Stimulated activated CD4-positive, alpha-beta T cell treated with anti-CD3 and anti-CD28 coated beads, Interleukin-15, amount 100 ng/mL, for 48 hours (primary cell): ENCODE measurements around the gene ZC3H18.

ENCODE experiments used
- DNase-seq, 2 donors: peaks; one replicate each; pipeline ENCODE4 v3.0.0-alpha.2; 2020; ENCODE audit warnings: low read depth in 2 of 2

ZC3H18 gene

DNA sequence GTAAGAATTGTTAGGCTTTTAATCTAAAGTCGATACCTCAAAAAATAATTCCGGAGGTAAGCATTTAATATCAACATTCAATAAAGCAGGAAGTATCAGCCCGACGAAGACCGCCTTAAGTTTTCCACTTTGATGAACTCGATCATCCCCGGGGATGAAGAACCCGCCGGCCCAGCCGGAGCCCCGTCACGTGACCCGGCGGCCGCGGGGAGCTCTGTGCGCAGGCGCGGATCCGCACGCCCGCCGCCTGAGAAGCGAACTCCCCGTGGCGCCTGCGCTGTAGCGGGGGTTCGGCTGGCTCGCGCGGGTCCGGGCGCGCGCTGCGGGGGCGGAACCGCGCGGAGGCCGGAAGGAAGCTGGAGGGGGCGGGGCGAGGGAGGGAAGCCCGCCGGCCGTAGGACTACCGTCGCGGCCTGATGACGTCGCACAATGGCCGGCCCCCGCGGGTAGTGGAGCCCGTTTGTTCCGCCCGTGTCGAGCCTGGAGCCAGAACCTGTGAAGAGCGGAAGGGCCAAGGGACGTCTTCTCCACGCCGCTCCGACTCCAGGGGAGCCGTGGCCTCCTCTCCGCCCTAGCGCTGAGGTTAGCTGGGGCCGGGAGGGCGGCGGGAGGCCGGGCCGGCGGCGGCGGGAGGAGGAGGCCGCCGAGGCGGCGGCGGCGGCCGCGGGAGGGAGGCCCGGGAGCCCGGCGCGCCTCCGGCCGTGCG is at the start of gene ZC3H18:
ZC3H18 (plus strand) TSS at position 419 of the 706 bp plus-strand sequence. CDS start 6,721 bp downstream, outside the sequence.
- DNase-seq: peak; percentile 92 to 95

DNA sequence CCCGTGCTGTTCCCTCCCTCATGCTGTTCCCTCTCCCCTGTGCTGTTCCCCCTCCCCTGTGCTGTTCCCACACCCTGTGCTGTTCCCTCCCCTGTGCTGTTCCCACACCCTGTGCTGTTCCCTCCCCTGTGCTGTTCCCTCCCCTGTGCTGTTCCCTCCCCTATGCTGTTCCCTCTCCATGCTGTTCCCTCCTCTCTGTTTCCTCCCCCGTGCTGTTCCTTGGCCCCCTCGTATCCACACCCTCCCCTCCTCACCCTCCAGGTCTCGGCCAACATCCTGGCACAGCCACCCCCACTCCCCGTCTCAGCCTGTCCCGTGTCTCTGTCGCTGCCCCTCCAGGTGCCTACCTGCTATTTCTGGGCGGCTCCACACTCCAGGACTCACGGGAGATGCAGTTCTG is 48.5 kb upstream of the ZC3H18 start:
- no peak for DNase-seq

- no peak for DNase-seq
These were observed 47.8 kb upstream of the ZC3H18 start for GRCh38 chr16:88522276-88522949.

GRCh38 chr16:88523309-88524161 is 46.7 kb upstream of the ZC3H18 start:
- no peak for DNase-seq

GRCh38 chr16:88524274-88524972 is 45.8 kb upstream of the ZC3H18 start:
- no peak for DNase-seq

DNA sequence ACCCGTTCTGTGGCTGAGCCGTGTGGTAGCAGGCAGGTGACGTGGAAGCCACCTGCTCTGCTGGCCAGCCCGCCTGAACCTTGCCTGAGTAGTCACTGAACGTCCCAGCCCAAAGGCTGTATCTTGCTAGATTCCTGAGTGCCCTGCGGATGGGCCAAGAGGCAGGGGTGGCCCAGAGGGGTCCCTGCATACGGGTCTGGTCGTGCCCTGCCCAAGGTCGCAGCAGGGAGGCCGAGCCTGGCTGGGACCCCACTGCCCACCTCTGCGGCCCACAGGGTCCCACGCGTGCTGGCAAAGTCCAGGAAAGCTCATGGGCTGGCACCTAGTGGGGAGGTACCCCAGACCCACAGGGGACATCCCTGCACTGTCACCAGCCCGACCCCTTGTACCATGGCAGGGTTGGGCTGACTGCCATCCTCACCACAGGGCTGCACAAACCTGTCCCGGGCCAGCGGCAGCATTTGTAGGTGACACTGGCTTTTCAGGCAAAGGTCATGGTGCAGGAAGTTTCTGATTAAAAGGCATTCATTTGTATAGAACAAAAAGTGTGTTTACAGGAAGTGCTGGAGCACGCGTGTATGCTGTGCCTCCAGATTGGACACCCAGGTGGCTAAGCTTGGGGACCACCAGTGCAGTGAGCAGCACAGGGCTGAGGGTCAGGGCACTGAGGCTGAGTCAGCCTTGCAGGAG is 45.1 kb upstream of the ZC3H18 start:
- DNase-seq: no peak

DNA sequence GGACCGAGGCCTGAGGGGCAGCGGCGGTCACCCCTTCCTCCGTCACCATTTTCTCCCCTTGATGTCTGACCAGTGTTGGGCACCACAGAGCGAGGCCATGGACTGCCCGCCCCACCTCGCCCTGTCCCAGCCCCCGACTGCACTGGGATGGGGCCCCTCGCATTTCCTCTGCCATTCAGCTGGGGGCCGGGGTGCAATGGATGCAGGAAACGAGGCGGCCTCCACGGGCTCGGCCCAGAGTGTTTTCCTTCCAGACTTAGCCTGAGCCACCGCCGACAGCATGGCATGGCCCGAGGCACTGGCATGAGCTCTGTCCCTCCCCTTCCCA is 44.6 kb upstream of the ZC3H18 start:
- no peak for DNase-seq

DNA sequence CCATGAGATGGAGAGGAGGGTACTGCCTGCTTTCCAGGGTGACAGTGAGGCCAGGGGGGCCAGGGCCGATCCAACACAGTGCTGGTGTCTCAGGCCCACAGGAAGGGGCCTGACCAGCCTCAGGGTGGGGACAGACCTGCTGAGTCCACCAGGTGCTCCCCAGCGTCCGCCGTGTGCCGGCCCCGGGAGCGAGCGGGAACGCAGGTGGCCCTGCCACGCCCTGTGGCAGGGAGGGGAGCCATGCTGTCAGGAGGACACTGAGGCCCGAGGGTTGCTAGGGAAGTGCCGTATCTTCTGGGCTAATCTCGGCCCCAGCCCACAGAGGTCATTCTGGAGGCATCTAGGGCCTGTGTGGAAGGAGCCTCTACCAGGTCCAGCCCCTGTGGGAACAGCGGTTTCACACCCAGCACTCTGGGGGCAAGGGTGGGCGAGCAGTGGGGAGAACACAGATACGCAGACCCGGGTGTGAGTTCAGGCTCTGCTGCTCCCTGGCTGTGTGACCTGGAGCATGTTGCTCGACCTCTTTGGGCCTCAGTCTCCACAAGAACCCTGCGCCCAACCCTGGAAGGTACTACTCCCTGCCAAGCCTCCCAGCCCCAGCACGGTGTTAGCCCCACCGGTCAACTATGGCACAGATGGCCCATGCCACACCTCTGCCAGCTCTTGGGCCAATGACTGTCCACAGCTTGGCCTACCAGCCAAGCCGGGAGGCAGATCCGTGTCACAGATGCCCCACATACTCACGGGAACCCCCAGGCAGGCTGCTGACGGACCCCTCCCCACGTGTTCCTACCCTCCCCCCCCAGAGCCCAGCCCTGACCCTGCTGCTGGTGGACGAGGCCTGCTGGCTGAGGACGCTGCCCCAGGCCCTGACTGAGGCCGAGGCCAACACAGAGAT is 43.9 kb upstream of the ZC3H18 start:
- DNase-seq: no peak

GRCh38 chr16:88526906-88527185 is 43.4 kb upstream of the ZC3H18 start:
- no peak for DNase-seq

DNA sequence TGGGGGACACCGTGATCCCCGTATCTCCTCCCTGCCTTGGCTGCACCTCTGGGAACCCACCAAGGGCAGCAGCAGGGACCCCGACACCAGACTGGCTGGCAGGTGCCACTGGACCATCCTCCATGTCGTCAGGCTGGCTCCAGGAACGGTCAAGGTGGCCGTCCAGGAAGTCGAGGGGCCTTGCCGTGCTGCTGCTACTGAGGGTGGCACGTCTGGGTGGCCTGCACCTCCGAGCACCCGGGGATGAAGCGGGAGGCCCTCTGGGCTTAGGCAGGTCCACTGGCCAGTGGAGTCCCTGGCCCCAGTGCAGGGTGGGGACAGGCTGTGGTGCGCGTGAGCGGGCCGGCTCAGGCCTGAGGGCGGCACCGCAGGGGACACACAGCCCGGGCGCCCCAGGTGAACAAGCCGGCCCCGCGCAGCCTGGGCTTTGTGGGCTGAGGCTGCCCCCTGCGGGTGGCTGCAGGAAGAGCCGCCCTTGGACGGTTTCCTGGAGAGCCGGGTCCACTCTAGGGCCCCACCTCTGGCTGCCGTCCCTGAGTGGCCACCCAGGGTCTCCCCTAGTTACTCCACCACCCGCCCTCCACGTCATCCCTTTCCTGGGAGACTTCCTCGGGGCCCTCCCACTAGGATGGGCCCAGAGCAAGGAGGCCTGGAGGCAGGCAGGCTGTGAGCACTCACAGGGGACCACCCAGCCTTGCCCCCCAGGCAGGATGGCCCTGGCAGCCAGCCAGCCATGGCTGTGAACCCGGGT is 42.8 kb upstream of the ZC3H18 start:
- peak in 1 of 2 donors; percentile 51 for DNase-seq

DNA sequence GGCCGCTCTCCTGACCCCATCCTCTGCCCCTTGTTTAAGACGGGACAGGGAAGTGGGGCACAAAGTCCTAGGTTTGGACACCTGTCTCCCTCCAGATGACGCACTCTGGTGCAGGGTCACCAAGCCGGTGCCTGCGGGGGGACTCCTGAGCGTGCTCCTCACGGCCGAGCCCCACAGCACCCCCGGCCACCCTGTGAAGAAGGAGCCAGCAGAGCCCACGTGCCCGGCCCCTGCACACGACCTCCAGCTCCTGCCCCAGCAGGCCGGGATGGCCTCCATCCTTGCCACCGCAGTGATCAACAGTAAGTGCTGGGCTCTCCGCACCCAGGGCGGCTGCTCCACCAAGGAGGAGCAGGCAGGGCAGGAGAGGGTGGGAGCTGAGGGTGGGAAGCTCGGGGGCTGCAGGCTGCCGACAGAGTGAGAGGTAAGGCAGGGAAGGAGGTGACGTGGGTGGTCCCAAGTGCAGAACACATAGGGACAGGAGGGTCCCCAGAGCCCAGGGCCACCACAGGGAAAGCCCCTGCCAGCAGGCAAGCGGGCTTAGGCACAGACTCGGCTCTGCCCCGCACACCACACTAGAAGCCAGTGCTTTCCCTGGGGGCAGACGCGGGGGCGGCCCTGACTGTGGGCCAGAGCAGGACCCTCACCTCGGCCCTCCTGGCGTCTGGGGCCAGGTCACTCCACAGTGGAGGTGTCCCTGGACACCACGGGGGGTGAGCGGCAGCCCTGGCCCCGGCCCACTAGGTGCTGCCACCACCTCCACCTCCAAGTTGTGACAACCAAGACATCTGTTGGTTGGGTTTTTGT is 42.1 kb upstream of the ZC3H18 start:
- DNase-seq: no peak

DNA sequence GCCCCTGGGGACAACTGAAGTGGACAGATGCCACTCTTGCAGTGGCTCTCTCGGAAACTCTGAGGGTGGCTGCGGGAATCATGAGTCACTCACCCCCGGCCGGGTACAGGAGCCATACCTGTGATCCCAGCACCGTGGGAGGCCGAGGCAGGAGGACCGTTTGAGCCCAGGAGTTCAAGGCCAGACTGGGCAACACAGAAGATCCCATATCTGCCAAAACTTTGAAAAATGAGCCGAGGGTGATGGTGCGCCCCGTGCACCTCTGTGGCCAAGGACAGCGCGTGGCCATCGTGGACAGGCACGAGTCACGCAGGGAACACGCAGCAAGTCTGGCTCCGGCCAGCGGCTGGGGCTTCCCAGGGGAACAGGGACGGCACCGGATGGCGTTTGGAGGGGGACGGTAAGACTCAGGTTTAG is 41.3 kb upstream of the ZC3H18 start:
- no peak for DNase-seq

- no peak for DNase-seq
These were observed 40.6 kb upstream of the ZC3H18 start for GRCh38 chr16:88529596-88529995.

DNA sequence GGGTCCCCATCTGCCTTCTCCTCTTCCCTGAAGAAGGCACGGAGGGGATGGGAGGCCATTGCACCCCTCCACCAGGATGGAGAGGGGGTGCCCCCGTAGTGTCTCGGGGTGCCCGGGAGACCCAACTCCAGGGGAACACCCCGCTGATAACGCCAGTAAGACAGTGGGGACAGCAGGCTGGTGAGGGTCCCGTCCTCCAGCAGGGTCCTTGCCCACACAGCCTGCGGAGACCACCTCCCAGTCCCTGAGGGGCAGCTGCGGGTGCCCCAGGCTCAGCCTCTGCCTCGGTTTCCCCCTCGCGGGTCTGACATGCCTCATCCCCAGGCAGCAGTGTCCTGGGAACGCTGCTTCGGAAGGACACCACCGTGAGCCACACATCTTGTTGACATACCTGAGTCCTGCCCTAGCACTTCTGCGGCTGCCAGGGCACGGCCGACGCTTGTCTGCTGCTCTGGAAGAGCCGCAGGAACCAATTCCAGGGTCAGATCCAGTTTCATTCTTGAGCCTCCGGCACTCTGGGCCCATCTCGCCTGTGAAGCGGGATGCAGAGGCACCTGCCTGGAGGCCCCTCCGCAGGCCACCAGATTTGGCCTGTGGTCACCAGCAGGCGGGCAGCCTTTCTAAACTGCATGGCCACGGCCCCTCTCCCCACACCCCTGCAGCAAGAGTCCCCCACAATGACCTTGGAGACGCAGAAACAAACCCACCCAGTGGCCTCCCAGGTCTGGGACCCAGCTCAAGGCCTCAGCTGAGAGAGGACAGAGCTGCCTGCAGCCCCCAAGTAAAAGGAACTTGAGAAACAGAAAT is 39.9 kb upstream of the ZC3H18 start:
- no peak for DNase-seq

DNA sequence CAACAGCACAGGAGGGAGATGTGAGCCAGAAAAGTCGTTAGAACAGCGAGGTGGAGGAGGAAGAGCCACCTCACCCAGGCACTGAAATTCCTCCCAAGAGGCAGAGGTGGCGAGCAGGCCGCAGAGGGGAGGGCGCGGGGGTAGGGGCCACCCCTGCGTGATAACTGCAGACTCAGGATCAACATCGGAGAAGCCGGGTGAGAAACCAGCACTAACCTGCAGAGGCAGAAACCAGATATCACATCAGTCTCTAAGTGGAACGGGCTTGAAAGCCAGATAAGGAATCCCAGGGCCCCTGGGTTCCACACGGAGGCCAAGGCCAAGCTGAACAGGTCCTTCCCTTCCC is 39.4 kb upstream of the ZC3H18 start:
- DNase-seq: no peak

GRCh38 chr16:88531346-88531745 is 38.9 kb upstream of the ZC3H18 start:
- DNase-seq: no peak

- DNase-seq: no peak
These were observed 38.2 kb upstream of the ZC3H18 start for GRCh38 chr16:88531931-88532433.
